Kidney capillary endothelial cell (primary cell): Measurements from ENCODE around the gene FAM120B.

ENCODE experiments used
- DNase-seq: peaks from one replicate; pipeline ENCODE4 v3.0.0-alpha.2; 2018; ENCODE audit warnings: low spot score

The FAM120B gene

GRCh38 chr6:170445487-170445886 is 138.9 kb downstream of the FAM120B start:
- no peak for DNase-seq

- DNase-seq, result no peak
Observed at GRCh38 chr6:170445971-170446370, 139.4 kb downstream of the FAM120B start.

DNA sequence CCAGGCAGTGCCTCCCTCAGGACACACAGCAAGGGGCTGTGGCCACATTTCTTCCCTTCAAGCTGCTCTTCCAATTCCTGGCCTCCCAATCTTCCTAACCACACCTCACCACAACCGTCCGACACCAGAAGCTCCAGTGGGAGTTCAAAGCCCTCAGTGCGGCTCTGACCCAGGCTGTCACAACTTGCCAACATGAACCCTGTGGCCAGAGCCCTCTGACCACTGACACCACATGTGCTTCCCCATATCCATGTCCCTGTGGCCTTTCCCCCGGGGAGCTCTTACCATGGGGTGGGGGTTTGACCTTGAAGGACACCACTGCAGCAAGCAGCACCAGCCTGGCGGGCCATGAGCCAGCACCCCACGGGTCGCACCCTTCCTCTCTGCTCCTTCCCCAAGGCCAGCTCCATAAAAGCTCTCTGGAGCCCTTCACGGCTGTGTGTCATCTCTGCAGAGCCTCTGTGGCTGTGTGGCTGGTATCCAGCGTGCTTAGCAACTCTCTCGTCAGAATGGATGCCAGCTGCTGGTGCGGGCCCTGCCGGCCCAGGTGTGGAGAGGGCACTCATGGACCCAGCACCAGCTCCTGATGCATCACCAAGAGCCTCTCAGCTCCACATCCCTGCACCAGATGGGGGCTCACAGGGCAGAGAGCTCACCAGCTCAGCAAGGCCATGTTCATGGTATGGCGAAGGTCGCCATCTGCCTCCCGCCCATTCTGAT is 140.4 kb downstream of the FAM120B start:
- DNase-seq, result no peak

DNA sequence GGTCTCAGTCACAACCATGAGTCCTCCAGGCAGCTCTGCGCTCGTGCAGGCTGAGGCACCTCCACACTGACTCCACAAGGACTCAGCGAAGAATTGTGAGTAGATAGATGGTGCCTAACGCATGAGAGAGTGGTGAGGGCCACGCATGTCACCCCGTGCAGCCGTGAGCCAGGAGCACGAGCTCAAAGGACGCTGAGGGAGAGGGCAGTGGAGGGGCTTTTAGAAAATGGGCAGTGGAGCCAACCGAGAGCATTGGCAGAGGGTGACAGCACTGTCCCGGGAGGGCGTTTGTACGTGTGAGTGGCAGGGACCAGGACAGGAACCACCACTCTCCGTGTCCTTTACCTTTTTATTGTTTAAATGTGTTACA is 141.0 kb downstream of the FAM120B start:
- DNase-seq, result no peak

- no peak for DNase-seq
Observed at GRCh38 chr6:170448317-170448716, 141.8 kb downstream of the FAM120B start.

- DNase-seq, result no peak
Observed at GRCh38 chr6:170448751-170449630, 142.4 kb downstream of the FAM120B start.

- no peak for DNase-seq
Observed at GRCh38 chr6:170449835-170450753, 143.5 kb downstream of the FAM120B start.

GRCh38 chr6:170450916-170451761 is 144.6 kb downstream of the FAM120B start:
- DNase-seq, result no peak

DNA sequence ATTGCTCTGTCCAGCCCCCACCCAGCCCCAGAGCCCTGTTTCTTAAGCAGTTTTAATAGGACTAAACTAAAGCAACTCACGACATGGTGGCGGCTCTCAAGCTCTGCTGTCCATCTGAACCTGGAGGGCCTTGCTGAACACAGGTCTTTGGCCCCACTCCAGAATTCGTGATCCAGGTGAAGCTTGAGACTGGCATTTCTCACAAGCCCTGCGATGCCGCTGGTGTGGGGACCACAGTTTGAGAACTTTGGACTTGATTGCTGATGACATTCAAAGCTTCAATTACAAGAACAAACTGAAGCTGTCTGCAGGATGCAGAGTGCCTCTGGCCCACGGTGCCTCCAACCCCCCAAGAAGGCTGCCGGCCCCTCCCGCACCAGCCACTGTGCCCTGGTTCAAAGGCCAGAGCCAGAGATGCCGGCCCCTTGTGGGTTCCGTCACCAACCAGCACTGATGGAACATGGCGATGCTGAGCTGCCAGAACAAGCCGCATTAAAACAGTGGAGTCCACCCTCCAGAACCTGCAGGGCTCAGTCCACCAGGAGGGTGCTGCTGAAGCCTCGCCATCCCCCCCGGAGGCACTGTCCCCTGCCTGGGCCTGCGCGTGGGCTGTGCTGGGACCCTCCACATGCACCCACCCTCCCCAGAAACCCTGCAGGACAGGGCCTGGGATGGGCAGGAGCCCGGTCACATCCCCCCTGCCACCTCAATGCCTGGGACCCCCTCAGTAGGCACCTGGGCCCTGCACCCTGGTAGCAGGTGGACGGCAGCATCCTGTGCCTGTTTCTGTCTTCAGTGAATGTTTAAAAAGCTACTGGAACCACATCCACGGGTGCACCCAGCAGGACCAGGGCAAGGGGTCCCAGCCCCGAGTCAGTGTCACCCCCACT is 145.4 kb downstream of the FAM120B start:
- no peak for DNase-seq

- no peak for DNase-seq
Observed at GRCh38 chr6:170452767-170453545, 146.4 kb downstream of the FAM120B start.

DNA sequence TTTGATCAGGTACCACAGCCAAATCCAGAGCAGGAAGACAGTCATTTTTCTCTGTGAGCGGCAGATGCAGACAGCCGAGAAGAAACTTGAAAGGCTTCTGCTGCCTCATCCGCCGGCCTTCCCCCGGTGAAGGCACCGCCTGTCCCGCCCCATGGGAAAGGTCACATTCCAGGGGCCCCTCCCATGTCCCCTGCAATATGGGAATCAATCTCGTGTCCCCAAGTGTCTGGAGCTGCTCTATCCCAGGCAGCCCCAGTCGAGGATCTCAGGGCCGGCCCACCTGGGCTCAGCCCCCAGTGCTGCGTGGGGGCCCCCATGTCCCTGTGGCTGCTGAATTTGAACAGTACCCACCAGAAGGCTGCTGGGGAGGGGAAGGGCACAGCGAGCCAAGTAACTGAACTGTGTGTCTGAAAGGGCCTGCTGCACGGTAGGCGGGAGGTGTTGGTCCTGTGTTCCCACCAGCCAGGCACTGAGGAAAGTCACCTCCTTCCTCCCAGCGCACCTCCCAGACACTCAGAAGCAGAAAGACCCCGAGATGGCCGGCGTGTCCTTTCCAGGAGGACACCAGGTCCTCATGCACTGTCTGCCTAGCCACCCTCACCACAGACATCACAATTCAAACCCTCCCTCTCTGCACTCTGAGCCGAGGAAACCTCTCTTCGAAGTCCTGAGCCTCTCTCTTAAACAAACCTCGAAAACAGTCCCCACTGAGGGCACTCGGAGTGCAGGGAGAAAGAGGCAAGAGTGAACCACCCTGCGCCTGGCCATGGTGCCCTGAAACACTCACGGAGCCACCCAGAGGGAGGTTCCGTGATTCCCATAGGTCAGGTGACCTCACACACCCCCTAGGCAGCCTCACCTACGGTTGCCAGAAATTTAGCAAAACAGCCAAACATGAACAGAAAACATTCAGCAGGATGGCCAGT is 147.3 kb downstream of the FAM120B start:
- DNase-seq, result no peak

DNA sequence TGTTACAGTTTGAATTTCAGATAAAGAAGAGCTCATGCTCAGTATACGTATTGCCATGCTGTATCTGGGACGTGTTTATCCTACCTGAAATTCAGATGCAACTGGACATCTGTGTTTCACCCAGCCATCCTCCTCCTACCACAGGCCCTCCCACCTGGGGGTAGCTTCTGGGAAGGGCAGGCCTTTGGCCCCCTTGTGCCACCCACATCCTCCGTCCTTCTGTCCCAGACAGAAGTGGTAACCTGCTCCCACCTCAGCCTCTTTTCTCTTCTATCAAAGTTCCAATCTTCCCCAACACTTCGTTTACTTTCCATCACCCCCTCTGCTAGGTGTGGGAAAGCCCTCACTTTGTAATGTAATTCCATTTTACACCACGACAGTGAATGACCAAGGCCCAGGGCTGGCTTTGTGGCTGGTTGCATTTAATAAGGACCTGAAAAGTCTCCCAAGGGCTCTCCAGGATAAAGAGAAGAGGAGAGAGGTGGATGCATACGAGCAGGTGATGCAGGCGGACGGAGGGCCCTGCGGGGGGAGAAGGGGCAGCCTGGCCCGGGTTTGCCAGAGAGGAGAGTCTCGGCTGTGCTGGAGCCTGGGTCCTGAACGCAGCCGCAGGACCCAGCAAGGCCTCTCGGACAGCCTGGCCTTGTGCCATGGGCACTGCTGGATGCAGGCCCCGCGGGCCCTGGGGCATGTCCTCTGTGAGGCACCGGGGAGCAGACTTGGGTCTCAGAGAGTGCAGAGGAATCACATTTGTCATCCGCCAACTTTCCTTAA is 148.1 kb downstream of the FAM120B start:
- no peak for DNase-seq

DNA sequence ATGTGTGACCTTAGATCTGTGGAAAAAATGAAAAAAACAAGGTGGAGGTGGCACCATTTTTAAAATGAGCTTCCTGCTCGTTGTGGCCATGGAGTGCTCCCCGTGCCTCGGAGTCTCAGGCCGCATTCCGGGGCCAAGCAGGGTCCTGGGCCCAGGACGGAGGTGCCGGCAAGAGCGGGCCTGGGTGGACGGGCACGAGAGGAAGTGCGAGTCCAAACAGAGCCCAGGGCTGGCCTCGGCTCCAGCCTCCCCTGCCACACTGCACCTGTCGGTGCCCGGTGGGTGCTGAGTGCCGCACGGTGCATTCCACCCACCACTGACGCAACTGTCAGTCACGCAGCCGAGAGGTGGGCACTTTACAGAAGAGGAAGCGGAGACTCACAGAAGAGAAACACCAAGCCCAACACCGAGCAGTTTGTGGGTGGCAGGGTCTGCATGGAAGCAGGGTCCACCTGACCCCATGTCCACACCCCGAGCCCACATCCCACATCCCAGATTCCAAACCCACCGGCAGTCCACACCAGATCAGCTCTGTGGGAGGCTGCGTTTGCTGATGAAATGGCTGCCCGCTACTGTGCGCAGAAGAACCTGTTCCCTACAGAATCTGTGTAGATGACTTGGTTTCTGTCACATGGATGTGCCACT is 148.9 kb downstream of the FAM120B start:
- no peak for DNase-seq

GRCh38 chr6:170456334-170456733 is 149.8 kb downstream of the FAM120B start:
- no peak for DNase-seq
